Activated T-cell treated with anti-CD3 and anti-CD28 coated beads, Interleukin-2, amount 50 U/mL, for 24 hours (primary cell): ENCODE data around the gene MRGPRX3.
"Not testable (repeated sequence)": the region's sequence is repeated elsewhere in the genome, so short reads cannot be mapped to it uniquely, and the experiment has no call there.

Experiments used
- DNase-seq: peaks from one replicate; pipeline ENCODE4 v3.0.0-alpha.2; 2020
- H3K27ac Mint-ChIP-seq: 2 replicates; pipeline ENCODE4 v1.8.0; 2020; ENCODE audit warnings: mild to moderate bottlenecking, mixed read lengths
- H3K27me3 Mint-ChIP-seq: 2 replicates; pipeline ENCODE4 v1.8.0; 2020; ENCODE audit warnings: mixed read lengths
- H3K36me3 Mint-ChIP-seq: 2 replicates; pipeline ENCODE4 v1.8.0; 2020; ENCODE audit warnings: low read depth, mixed read lengths
- H3K4me1 Mint-ChIP-seq: 2 replicates; pipeline ENCODE4 v1.8.0; 2020; ENCODE audit warnings: low read depth, mixed read lengths
- H3K4me3 Mint-ChIP-seq: 2 replicates; pipeline ENCODE4 v1.8.0; 2020; ENCODE audit warnings: mild to moderate bottlenecking, moderate library complexity, mixed read lengths
- H3K9me3 Mint-ChIP-seq: 2 replicates; pipeline ENCODE4 v1.8.0; 2020; ENCODE audit warnings: mixed read lengths

MRGPRX3 gene

DNA sequence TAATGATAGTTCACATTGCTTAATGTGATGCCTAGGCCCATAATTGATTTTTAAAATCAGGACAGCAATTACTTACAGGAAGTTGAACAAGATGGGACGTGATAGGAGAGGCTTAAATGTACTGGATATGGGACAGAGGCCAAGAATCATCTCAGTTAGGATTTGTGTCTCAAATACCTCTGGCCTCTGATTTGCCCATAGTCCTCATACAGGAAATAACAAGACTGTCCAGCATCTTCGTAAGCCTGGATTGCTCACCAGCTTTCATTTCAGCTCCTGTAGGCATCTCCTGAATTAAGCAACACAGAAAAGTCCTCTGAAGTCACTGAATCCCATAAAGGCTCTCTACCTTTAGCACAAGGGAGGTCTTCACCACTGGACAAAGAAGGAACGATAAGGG lies at the start of gene MRGPRX3:
MRGPRX3 (plus strand) TSS at position 231 of the 400 bp plus-strand sequence. CDS start 4,632 bp downstream, outside the sequence.
- Mint-ChIP-seq H3K36me3 (no peaks in the 10 kb centered on the region), H3K4me3 (no peak within 1 kb of the TSS), H3K4me1 (no peaks in the 10 kb centered on the region), H3K9me3 (no peaks in the 10 kb centered on the region), H3K27me3 (peaks cover 60% of the 10 kb centered on the region), H3K27ac (no peak within 1 kb of the TSS)
- no peak for DNase-seq

DNA sequence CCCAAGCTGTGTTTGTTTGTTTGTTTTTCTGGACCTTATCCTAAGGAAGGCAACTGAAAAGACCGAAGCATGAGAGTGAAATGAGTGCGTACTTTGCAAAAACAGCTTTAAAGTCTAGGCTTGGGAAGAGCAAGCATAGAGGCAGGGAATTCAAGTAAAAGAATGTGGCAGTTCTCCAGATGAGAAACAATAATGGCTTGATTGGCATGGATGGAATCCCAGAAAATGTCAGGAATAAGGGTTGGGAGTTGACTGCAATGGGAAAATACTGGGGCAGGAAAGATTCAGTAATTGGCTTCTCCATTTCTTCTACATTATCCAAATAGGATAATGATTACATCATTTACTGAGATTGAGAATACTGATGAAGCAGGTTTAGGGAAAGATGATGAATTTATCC lies 44.0 kb upstream of the MRGPRX3 start:
- Mint-ChIP-seq H3K4me1 (peaks cover 10% of the 10 kb centered on the region), H3K4me3 (no peak overlapping the region), H3K27ac (no peak overlapping the region), H3K27me3 (no peaks in the 10 kb centered on the region), H3K9me3 (no peaks in the 10 kb centered on the region), H3K36me3 (peaks cover 91% of the 10 kb centered on the region)
- DNase-seq = no peak

- H3K27ac Mint-ChIP-seq = no peak overlapping the region
- H3K27me3 Mint-ChIP-seq = no peaks in the 10 kb centered on the region
- H3K4me1 Mint-ChIP-seq = peaks cover 14% of the 10 kb centered on the region
- no peaks in the 10 kb centered on the region for H3K9me3 Mint-ChIP-seq
- peaks cover 91% of the 10 kb centered on the region for H3K36me3 Mint-ChIP-seq
- DNase-seq = no peak
- H3K4me3 Mint-ChIP-seq = no peak overlapping the region
Measured at GRCh38 chr11:18088966-18089365, 43.4 kb upstream of the MRGPRX3 start.

DNA sequence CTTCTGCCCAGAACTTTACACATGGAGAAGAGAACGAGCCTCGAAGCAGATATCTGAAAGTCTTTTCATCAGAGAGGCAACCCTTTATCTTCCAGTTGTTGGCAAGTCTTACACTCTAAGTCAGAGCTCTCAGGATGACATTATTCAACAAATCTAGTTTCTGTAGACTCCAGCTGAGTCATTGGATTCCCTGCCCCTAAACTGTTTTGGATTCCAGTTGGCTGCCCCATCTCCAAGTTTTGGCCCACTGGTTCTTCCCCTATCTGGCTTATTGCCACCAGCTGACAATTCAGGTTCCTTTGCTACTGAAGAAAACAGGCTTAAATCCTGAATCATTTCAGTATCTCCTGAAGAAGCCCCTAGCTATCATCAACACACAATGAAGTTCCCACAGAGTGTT lies 40.6 kb upstream of the MRGPRX3 start:
- Mint-ChIP-seq H3K36me3 (peaks cover 90% of the 10 kb centered on the region), H3K9me3 (no peaks in the 10 kb centered on the region), H3K27me3 (no peaks in the 10 kb centered on the region), H3K4me3 (no peak overlapping the region), H3K27ac (peak overlapping the region; percentile 32), H3K4me1 (peaks cover 21% of the 10 kb centered on the region)
- no peak for DNase-seq

DNA sequence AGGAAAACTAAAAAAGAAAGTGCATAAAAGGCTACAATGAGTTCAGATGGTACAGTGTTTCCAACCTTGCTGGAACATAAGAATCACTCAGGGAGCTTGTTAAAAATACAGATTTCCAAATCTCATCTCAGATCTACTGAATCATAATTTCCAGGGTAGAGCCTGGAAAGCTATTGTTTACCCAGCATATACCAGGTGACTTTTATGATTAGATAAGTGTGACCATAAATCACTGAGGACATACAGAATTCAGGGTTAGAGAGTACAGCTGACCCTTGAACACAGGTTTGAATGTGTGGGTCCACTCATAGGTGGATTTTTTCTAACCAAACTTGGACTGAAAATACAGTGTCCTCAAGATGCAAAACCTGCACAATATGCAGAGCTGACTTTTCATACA lies 38.4 kb upstream of the MRGPRX3 start:
- no peaks in the 10 kb centered on the region for H3K9me3 Mint-ChIP-seq

DNA sequence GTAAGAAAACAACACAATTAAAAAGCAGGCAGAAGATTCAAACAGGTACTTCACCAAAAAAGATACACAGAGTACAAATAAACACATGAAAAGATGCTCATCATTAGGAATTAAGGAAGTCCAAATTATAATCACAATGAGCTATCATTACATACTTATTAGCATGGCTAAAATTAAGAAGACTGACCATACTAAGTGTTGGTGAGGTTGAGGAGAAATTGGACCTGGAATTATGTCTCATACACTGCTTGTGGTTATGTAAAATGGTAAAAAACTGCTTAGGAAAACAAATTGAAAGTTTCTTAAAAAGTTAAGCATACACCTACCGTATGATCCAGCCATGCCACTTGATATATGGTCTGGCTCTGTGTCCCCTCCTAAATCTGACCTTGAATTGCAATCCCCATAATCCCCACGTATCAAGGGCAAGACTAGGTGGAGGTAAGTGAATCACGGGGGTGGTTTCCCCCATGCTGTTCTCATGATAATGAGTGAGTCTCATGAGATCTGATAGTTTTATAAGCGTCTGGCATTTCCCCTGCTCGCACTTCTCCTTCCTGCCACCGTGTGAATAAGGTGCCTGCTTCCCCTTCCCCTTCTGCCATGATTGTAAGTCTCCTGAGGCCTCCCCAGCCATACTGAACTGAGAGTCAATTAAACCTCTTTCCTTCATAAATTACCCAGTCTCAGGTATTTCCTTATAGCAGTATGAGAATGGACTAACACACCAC lies 31.3 kb upstream of the MRGPRX3 start:
- H3K36me3 Mint-ChIP-seq = peaks cover 89% of the 10 kb centered on the region
- no peak overlapping the region for H3K4me3 Mint-ChIP-seq
- peaks cover 47% of the 10 kb centered on the region for H3K4me1 Mint-ChIP-seq
- H3K27ac Mint-ChIP-seq = peak overlapping the region; percentile 66
- no peaks in the 10 kb centered on the region for H3K27me3 Mint-ChIP-seq
- no peaks in the 10 kb centered on the region for H3K9me3 Mint-ChIP-seq
- no peak for DNase-seq

More for the DNA sequence above, 38.4 kb upstream of the MRGPRX3 start:
- Mint-ChIP-seq H3K4me1 (peaks cover 21% of the 10 kb centered on the region), H3K27me3 (no peaks in the 10 kb centered on the region), H3K36me3 (peaks cover 86% of the 10 kb centered on the region), H3K27ac (peak overlapping the region; percentile 13), H3K4me3 (no peak overlapping the region)
- no peak for DNase-seq

- Mint-ChIP-seq H3K27ac (peak overlapping the region; percentile 93), H3K4me1 (peaks cover 49% of the 10 kb centered on the region), H3K9me3 (no peaks in the 10 kb centered on the region), H3K36me3 (peaks cover 56% of the 10 kb centered on the region), H3K27me3 (peaks cover 6% of the 10 kb centered on the region), H3K4me3 (peak overlapping the region; percentile 94)
- DNase-seq = peak; percentile 33
Measured at GRCh38 chr11:18105086-18105801, 27.1 kb upstream of the MRGPRX3 start.

GRCh38 chr11:18105802-18106574 lies 26.4 kb upstream of the MRGPRX3 start, which contains the start of gene SAAL1:
Gene SAAL1, minus strand, starts transcription at chr11:18106082. Its CDS starts 41 bp downstream, at chr11:18106041.
- DNase-seq = peak; percentile 94
- Mint-ChIP-seq H3K9me3 (no peaks in the 10 kb centered on the region), H3K36me3 (peaks cover 48% of the 10 kb centered on the region), H3K27ac (peak within 1 kb of the TSS; percentile 93), H3K4me3 (peak within 1 kb of the TSS; percentile 94), H3K27me3 (peaks cover 12% of the 10 kb centered on the region), H3K4me1 (peaks cover 48% of the 10 kb centered on the region)

GRCh38 chr11:18106688-18107087 lies 25.7 kb upstream of the MRGPRX3 start:
- H3K4me1 Mint-ChIP-seq = peaks cover 41% of the 10 kb centered on the region
- peaks cover 41% of the 10 kb centered on the region for H3K36me3 Mint-ChIP-seq
- H3K27me3 Mint-ChIP-seq = peaks cover 14% of the 10 kb centered on the region
- no peaks in the 10 kb centered on the region for H3K9me3 Mint-ChIP-seq
- H3K4me3 Mint-ChIP-seq = peak overlapping the region; percentile 94
- H3K27ac Mint-ChIP-seq = no peak overlapping the region
- DNase-seq = no peak

DNA sequence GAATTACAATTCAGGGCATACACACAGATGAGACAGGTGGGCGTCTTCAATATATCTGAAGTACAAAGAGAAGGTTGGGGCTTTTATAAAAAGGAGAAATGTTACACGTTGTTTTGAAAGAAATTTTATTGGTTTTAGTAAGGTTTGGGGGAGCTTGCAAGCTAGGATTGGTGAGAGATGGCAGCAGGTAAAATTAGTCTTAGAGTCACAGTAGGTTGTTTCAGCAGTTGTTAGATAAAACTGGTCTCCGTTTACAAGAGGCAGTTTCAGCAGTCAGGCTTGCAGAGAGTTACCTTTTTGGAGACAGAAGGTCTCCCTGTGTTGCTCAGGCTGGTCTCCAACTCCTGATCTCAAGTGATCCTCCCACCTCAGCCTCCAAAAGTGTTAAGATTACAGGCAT lies 24.1 kb upstream of the MRGPRX3 start:
- no peak for DNase-seq
- Mint-ChIP-seq H3K9me3 (no peaks in the 10 kb centered on the region), H3K27me3 (peaks cover 14% of the 10 kb centered on the region), H3K27ac (no peak overlapping the region), H3K36me3 (peaks cover 26% of the 10 kb centered on the region), H3K4me3 (no peak overlapping the region), H3K4me1 (peaks cover 26% of the 10 kb centered on the region)

DNA sequence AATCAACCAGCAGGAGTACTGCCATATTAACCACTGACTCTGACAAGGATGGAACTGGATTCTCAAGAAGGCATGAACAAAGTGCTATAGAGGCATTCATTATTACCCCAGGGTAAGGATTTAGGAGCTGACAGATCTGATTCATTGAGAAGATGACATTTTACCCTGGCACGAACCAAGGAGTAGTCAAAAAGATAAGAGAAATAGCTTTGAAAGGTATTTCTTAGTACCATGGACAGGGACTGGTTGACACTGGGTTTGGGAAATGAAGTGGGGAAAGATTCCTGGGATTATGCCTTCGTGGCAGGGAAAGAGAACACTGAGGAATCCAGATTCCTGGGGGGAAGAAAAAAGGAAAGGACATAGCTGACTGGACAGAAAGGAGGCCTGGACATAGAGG lies 21.4 kb upstream of the MRGPRX3 start:
- no peak overlapping the region for H3K27ac Mint-ChIP-seq
- DNase-seq = no peak
- peaks cover 30% of the 10 kb centered on the region for H3K27me3 Mint-ChIP-seq
- peaks cover 13% of the 10 kb centered on the region for H3K4me1 Mint-ChIP-seq
- no peak overlapping the region for H3K4me3 Mint-ChIP-seq
- H3K36me3 Mint-ChIP-seq = no peaks in the 10 kb centered on the region
- H3K9me3 Mint-ChIP-seq = no peaks in the 10 kb centered on the region

GRCh38 chr11:18115360-18116127 lies 16.8 kb upstream of the MRGPRX3 start:
- no peaks in the 10 kb centered on the region for H3K9me3 Mint-ChIP-seq
- DNase-seq = peak; percentile 67
- peaks cover 5% of the 10 kb centered on the region for H3K4me1 Mint-ChIP-seq
- H3K27me3 Mint-ChIP-seq = peaks cover 21% of the 10 kb centered on the region
- no peak overlapping the region for H3K27ac Mint-ChIP-seq
- no peaks in the 10 kb centered on the region for H3K36me3 Mint-ChIP-seq
- H3K4me3 Mint-ChIP-seq = no peak overlapping the region

GRCh38 chr11:18121331-18121828 lies 11.0 kb upstream of the MRGPRX3 start:
- H3K4me1 Mint-ChIP-seq, H3K36me3 Mint-ChIP-seq, H3K4me3 Mint-ChIP-seq, H3K27ac Mint-ChIP-seq, H3K9me3 Mint-ChIP-seq, DNase-seq: not testable (repeated sequence)
- peaks cover 17% of the 10 kb centered on the region for H3K27me3 Mint-ChIP-seq

DNA sequence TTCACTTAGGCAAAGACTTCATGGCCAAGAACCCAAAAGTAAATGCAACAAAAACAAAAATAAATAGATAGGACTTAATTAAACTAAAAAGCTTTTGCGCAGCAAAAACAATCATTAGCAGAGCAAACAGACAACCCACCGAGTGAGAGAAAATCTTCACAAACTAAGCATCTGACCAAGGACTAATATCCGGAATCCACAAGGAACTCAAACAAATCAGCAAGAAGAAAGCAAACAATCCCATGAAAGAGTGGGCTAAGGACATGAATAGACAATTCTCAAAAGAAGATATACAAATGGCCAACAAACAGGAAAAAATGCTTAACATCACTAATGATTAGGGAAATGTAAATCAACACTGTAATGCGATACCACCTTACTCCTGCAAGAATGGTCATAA lies 1.3 kb upstream of the MRGPRX3 start:
- H3K27me3 Mint-ChIP-seq = peaks cover 63% of the 10 kb centered on the region
- H3K4me1 Mint-ChIP-seq, DNase-seq, H3K36me3 Mint-ChIP-seq, H3K9me3 Mint-ChIP-seq, H3K4me3 Mint-ChIP-seq, H3K27ac Mint-ChIP-seq: not testable (repeated sequence)
